A549 (cell line): ENCODE results near the gene SDF2.

Experiments
- CHD2 ChIP-seq: fragments of 150-350 bp; IDR thresholded peaks from 2 replicates; pipeline ENCODE4 v1.6.1; 2014; ENCODE audit warnings: low read length; ENCODE audit not compliant: partially characterized antibody
- CTCF ChIP-seq: fragments of >200 bp; sonication (Bioruptor Twin); formaldehyde crosslinking; IDR thresholded peaks from 3 replicates; pipeline ENCODE4 v1.5.1; 2016
- EP300 ChIP-seq, 2 experiments: fragments of >200 bp; sonication (Bioruptor Twin); formaldehyde crosslinking; IDR thresholded peaks; 2 replicates in 1 of 2; 3 replicates in 1 of 2; pipeline ENCODE4 v1.6.1; 2016 to 2017
- GATA3 ChIP-seq: IDR thresholded peaks from 2 replicates; pipeline ENCODE4 v1.6.1; 2012; ENCODE audit warnings: borderline replicate concordance
- HOXA7 ChIP-seq: fragments of 250-450 bp; sonication (Bioruptor Pico); IDR thresholded peaks from 2 replicates; pipeline ENCODE4 v1.5.0; 2020; ENCODE audit warnings: mild to moderate bottlenecking, moderate library complexity
- MAX ChIP-seq: IDR thresholded peaks from 2 replicates; pipeline ENCODE4 v1.6.1; 2012
- NFE2L2 ChIP-seq: fragments of 150-350 bp; conservative IDR thresholded peaks from 2 replicates; pipeline ENCODE4 v1.6.1; 2014; ENCODE audit warnings: low read length
- POLR2A ChIP-seq: IDR thresholded peaks from 2 replicates; pipeline ENCODE4 v1.6.1; 2012; ENCODE audit warnings: mild to moderate bottlenecking, low read length
- POLR2AphosphoS2 ChIP-seq: conservative IDR thresholded peaks from 2 replicates; pipeline ENCODE4 v1.6.1; 2012; ENCODE audit warnings: low read length, improper control_type of control experiment, inconsistent platforms
- RFX5 ChIP-seq: fragments of 450-650 bp; IDR thresholded peaks from 2 replicates; pipeline ENCODE4 v1.7.1; 2014; ENCODE audit warnings: antibody characterized with exemption, mild to moderate bottlenecking, moderate library complexity
- USF2 ChIP-seq: fragments of 450-650 bp; IDR thresholded peaks from 2 replicates; pipeline ENCODE4 v1.6.1; 2014; ENCODE audit warnings: antibody characterized with exemption
- ZFP36 ChIP-seq: fragments of 450-650 bp; IDR thresholded peaks from 2 replicates; pipeline ENCODE4 v1.6.1; 2014; ENCODE audit warnings: borderline replicate concordance; ENCODE audit not compliant: partially characterized antibody

- TF ChIP-seq GATA3 (0 out of 2 replicates have a peak, but pooled peaks have one; percentile 27), CHD2 (no peak), USF2 (no peak), RFX5 (no peak), NFE2L2 (no peak), MAX (peak; percentile 38; the same call in 1 of the 2 replicates), POLR2AphosphoS2 (no peak), POLR2A (peak; percentile 83), EP300 (IDR thresholded peaks at IDR 0.05) (no peak), CTCF (no peak), ZFP36 (no peak), HOXA7 (CRISPR knock-in tag) (no peak)
Measured at GRCh38 chr17:28598799-28599310, 62.9 kb downstream of the SDF2 start, which contains the start of gene SPAG5.
